Endometrial microvascular endothelial cells (primary cell): Measurements from ENCODE around the gene EFCAB12. TPM values are rescaled to one million over a fixed set of nuclear protein-coding genes. Genes with fewer than 3 reads are reported as not detected.

Source experiments
- in situ Hi-C: cut with HindIII; loops from 2 replicates; pipeline ENCODE4 v1.10.0; 2017; ENCODE audit warnings: low sequenced_read_pairs, low pct_unique_long_range_greater_than_20kb; ENCODE audit errors: inconsistent ontology term
- total RNA-seq: library from RNA; depleted of rRNA; stranded (reverse); fragments of >200 nt; gene quantifications from one replicate; pipeline ENCODE4 v1.2.3, GENCODE V29; 2015; ENCODE audit errors: inconsistent ontology term

Gene EFCAB12
- total RNA-seq, 1 donor from 2014 or later = not detected

- in situ Hi-C loops = no loop called here
Measured at GRCh38 chr3:129356756-129357425, 71.5 kb downstream of the EFCAB12 start.

GRCh38 chr3:129353589-129353941, 74.9 kb downstream of the EFCAB12 start:
- in situ Hi-C loops = no loop called here

DNA sequence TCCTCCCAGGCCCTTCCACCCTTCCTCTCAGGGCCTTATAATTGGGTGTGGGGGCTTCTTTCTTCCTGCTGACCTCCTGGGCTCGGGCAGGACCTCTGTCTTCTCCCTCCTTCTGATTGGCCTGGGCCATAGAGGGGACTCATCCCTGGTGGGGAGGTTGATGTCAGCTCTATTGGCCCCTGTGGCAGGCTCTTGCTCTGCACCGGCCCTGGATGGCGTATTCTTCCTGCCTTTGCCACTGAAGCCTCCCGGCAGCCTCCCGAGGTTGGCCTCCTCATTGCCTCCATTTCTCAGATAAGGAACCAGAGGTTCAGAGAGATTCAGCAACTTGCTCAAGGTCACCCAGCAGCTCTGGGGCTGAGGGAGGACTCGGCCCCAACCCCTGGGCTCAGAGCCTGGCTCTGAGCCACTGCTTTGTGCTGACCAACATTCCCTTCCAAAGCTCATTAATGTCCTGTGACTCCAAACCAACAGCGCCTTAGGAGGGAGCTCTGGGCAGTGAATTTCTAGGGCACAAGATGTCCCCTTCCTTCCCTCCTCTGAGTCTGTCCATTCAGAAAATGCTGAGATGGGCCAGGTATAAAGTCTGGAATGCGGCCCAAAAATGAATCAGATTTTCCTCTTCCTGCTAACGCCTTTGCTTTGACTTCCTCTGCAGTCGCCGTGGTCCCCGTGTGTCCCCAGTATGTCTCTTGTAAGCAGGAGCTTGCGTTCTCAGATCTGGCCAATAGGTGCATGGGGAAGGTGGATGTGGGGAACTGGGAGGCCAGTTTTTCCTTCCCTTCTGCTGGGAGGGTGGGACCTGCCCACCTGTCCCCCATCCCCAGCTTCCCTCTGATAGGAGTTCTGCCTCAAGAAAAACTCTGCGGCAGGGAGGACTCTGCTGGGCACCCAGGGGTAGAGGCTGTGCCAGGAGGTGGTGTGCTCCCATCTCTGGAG, 75.5 kb downstream of the EFCAB12 start:
- in situ Hi-C loops = no loop called here

DNA sequence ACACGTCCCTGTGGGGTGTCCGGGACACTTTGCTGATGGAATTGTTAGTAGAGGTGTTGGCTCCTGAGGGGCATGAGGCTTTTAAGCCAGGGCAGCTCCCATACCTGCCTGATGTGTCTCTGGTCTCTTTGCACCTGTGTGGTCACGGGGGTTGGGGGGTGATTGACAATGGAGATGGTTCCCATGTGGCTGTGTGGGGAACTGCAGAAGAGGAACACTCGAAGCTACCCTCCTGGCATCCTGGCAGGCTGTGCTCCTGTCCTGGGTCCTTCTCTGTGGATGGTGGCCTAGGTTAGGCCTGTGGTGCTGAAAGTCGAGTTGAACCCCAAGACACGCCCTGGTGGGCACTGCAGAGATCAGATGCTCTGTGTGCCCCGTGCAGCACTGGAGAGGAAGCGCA, 76.4 kb downstream of the EFCAB12 start:
- in situ Hi-C loops = no loop called here

Other genes starting within 250 kb of the EFCAB12 start
- 318 TPM for gene CNBP, start 244.7 kb downstream of the EFCAB12 start, total RNA-seq
- gene COPG1, start 179.0 kb downstream of the EFCAB12 start, total RNA-seq = 156 TPM
- gene HMCES, start 149.8 kb downstream of the EFCAB12 start, total RNA-seq = 25.3 TPM
- 28.1 TPM for gene MBD4, start 11.3 kb upstream of the EFCAB12 start, total RNA-seq
- gene IFT122, start 11.6 kb upstream of the EFCAB12 start, total RNA-seq = 20.3 TPM
- not detected for gene RHO, start 100.0 kb upstream of the EFCAB12 start, total RNA-seq
- gene H1-8, start 114.5 kb upstream of the EFCAB12 start, total RNA-seq = not detected
- gene PLXND1, start 178.0 kb upstream of the EFCAB12 start, total RNA-seq = 182 TPM